HG03066 (cell line): Measurements from ENCODE around the gene DCTN2.
A peak's percentile ranks its signal among the peaks of the same experiment; 100 is the strongest.

ENCODE experiments used
- ATAC-seq: cut with Tn5 transposase; IDR thresholded peaks from one replicate; pipeline ENCODE4 v1.9.1; 2021; ENCODE audit warnings: low read depth; ENCODE audit not compliant: unreplicated experiment

The DCTN2 gene

GRCh38 chr12:57529831-57530230 is 17.2 kb downstream of the DCTN2 start:
- ATAC-seq, result no peak

GRCh38 chr12:57528831-57529555 is 18.0 kb downstream of the DCTN2 start:
- no peak for ATAC-seq

- no peak for ATAC-seq
Measured at GRCh38 chr12:57528176-57528575, 18.8 kb downstream of the DCTN2 start.

GRCh38 chr12:57527184-57527583 is 19.8 kb downstream of the DCTN2 start:
- no peak for ATAC-seq

DNA sequence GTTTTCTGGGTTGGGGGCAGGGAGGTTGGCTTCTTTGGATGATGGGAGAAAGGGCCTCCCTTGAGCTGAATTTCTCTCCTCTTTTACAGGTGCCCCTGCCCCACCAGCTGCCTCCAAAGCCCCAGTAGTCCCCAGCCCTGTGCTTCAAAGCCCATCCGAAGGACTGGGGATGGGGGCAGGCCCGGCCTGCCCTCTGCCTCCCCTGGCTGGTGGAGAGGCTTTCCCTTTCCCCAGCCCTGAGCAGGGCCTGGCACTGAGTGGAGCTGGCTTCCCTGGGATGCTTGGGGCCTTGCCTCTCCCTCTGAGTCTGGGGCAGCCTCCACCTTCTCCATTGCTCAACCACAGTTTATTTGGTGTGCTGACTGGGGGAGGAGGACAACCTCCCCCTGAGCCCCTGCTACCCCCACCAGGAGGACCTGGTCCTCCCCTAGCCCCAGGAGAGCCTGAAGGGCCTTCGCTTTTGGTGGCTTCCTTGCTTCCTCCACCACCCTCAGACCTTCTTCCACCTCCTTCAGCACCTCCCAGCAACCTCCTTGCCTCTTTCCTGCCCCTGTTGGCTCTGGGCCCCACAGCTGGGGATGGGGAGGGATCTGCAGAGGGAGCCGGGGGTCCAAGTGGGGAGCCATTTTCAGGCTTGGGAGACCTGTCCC is 20.4 kb downstream of the DCTN2 start:
- no peak for ATAC-seq

DNA sequence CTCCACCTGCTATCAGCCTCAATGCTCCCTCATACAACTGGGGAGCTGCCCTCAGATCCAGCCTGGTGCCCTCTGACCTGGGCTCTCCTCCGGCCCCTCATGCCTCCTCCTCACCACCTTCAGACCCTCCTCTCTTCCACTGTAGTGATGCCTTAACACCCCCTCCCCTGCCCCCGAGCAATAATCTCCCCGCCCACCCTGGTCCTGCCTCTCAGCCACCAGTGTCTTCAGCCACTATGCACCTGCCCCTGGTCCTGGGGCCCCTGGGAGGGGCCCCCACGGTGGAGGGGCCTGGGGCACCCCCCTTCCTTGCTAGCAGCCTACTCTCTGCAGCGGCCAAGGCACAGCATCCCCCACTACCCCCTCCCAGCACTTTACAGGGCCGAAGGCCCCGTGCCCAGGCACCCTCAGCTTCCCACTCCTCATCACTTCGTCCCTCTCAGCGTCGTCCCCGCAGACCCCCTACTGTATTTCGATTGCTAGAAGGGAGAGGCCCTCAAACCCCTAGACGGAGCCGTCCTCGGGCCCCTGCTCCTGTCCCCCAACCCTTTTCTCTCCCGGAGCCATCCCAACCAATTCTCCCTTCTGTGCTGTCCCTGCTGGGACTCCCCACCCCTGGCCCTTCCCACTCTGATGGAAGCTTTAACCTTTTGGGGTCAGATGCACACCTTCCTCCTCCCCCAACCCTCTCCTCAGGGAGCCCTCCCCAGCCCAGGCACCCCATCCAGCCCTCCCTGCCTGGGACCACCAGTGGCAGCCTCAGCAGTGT is 21.2 kb downstream of the DCTN2 start:
- ATAC-seq, result no peak

DNA sequence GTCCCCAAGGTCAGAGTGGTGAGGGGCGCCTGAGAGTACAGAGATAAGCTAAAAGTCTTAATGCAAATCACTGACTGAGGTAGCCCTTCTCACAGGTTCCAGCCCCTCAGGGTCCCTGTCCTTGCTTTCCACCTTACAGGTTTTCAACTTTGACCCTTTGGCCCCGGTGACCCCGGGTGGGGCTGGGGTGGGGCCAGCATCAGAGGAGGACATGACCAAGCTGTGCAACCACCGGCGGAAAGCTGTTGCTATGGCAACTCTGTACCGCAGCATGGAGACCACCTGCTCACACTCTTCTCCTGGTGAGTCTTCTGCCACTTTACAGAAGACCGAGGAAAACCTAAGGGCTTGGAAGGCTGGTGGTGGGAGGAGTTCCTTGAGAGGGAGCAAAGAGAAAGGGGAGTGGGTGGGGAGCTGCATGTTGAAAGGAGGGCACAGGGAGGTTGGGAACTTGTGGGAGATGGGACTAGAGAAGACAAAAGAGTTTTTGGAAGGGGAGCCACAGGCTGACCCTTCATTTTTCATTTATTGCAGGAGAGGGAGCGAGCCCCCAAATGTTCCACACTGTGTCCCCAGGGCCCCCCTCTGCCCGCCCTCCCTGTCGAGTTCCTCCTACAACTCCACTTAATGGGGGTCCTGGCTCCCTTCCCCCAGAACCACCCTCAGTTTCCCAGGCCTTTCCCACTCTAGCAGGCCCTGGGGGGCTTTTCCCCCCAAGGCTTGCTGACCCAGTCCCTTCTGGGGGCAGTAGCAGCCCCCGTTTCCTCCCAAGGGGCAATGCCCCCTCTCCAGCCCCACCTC is 22.0 kb downstream of the DCTN2 start:
- ATAC-seq, result no peak

- no peak for ATAC-seq
Measured at GRCh38 chr12:57523706-57524614, 23.0 kb downstream of the DCTN2 start.

- no peak for ATAC-seq
Measured at GRCh38 chr12:57522887-57523705, 23.9 kb downstream of the DCTN2 start.

DNA sequence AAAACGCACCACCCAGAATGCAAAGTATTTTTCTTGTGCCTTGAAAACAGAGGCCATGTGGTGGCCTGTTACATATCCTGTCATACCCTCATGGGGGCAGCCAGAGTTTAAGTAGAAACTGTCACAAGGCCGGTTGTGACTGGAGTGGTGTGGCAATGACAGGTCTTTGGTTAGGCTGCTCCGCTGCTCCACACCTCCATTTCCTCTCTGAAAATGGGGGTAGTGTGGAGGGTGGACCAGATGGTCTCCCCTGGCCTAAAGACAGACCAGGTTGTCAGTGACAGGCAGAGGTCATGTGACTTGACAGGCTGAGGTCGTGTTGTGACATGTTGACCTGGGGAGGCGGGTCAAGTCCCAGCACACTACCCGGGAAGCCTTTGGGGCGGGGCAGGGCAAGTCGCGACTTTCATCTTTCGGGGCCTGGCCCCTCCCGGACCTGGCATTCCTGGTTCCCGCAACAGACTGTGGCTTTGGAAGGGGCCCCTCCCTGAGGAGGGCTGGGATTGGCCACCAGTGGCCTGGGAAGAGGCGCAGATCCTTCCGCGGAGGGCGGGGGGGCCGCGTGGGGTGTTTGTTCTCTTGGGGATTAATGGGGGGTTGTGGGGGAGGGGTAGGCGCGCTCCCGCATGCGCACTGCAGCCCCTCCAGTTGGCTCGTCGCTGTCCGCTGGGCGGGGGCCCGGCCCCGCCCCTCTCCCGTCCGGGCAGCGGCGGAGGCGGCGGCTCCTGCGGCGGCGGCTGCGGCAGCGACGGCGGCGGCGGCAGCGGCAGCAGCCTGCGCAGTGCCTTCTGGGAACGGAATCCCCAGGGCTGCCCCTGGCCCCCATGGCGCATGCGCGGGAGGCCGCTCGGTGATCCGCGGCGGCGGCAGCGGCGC is 24.7 kb downstream of the DCTN2 start, which contains the start of gene MBD6:
Gene MBD6, plus strand, starts transcription at position 814 of the 876 bp plus-strand sequence. CDS start 1,480 bp downstream, outside the sequence.
- peak; percentile 38 for ATAC-seq

DNA sequence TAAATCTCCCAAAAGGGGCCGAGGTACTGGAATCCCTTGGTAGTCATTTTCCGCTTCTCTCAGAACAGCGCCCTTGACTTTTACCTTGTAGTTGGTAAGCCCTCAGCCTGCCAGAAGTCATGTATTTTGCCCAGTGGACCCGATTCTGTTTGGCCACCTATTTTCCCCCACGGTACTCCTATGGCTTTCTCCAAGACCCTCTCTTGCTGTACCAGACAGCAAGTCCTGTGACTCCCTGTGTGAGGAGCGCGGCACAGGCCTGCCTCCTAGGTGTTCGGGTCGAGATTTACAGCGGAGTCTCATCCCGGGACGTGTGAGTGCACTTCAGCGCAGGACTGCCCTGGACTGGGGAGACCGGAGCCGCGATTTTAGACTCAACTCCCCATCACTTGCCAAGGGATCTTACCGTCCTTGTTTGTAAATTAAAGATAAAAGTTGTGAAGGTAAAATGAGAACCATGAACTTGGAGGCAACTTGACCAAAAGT is 25.4 kb downstream of the DCTN2 start:
- no peak for ATAC-seq

- peak; percentile 72 for ATAC-seq
Measured at GRCh38 chr12:57520053-57520818, 26.8 kb downstream of the DCTN2 start, which contains the start of gene DDIT3. Gene DDIT3, minus strand, starts transcription at chr12:57520514. Its CDS starts 3,108 bp downstream, at chr12:57517406.

- ATAC-seq, result peak; percentile 6
Measured at GRCh38 chr12:57519796-57520052, 27.3 kb downstream of the DCTN2 start.

DNA sequence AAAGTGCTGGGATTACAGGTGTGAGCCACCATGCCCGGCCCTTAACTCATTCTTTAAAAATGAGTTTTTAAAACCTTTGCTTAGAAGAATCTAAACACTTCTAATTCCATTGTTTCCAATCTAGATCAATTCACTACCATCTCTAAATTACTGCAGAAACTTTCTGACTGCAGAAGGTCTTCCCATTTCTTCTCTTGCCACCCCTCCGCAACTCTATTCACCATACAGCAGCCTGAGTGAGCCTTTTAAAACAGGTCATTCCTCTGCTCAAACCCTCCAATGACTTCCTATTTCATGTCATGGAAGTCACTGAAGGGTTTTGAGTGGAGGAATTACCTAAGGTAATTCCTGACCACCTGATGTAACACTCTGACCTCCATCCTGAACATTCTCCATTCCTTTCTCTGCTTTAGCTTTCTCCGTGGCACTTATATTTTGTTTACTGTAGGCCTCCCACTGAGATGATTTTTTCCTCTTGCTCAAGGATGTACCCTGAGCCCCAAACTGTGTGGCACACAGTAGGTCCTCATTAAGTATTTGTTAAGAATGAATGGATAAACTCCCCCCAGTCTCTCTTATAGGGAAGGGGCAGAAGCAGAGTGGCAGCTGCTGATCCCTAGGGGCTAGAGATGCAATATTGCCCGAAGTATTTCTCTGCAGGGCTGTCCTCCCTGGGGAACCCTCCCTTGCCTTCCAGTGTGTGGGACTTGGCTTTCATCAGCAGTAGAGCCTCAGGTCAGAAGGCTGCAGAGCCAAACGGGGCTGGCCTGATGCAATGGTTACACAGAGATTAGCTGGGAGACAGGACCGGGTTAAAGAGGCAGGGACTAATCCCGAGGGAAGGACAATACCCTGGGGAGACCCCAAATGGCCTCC is 27.8 kb downstream of the DCTN2 start:
- no peak for ATAC-seq

- no peak for ATAC-seq
Measured at GRCh38 chr12:57518176-57518919, 28.6 kb downstream of the DCTN2 start.
